ENCODE data around the gene NR2C1. TPM values are rescaled to one million over a fixed set of nuclear protein-coding genes. Genes with fewer than 3 reads are reported as not detected.

The NR2C1 gene
- total RNA-seq, 1 experiment from 2014 or later: 33.7 TPM

GRCh38 chr12:94971923-94972322, 101.5 kb downstream of the NR2C1 start:
- H3K9me3 ChIP-seq (ENCODE audit: control insufficient read depth in 1 of 2, insufficient read depth in 1 of 2, low read depth in 1 of 2, low read length in 2 of 2): no peaks in the 10 kb centered on the region
- CTCF ChIA-PET: interaction anchor here (1.6 kb wide), 1 partner anchor 10 kb away, joined by 4 read pairs; no protein-coding TSS in a partner anchor
- H3K9me2 ChIP-seq (ENCODE audit: insufficient read depth): no peaks in the 10 kb centered on the region
- no peak for ATAC-seq
- H3K27ac ChIP-seq (ENCODE audit: low read depth, low read length): no peak overlapping the region
- POLR2A ChIA-PET: interaction anchor here (1.2 to 1.3 kb wide), 2 partner anchors 10 to 32 kb away, joined by 3 read pairs; partner anchors contain the start of gene NDUFA12
- H3K36me3 ChIP-seq (ENCODE audit: control insufficient read depth in 1 of 2, insufficient read depth in 2 of 2, low read length in 2 of 2): no peaks in the 10 kb centered on the region
- BruUV-seq (replicated peaks): no TSS peak
- peaks cover 16% of the 10 kb centered on the region; the same call in 1 of the 2 replicates for H3K79me2 ChIP-seq (ENCODE audit: insufficient read depth, low read length)
- intact Hi-C loops (cut with micrococcal nuclease): loop anchor here (10.0 kb wide), 1 partner anchor 427 kb away; no protein-coding TSS in a partner anchor
- no peaks in the 10 kb centered on the region for H3K4me1 ChIP-seq (ENCODE audit: control insufficient read depth in 1 of 2, insufficient read depth in 2 of 2, low read length in 2 of 2)
- H3K4me2 ChIP-seq (ENCODE audit: low read length): no peak overlapping the region
- no peak overlapping the region for H2AFZ ChIP-seq (ENCODE audit: low read depth, low read length, poor library complexity, severe bottlenecking)
- H3K27me3 ChIP-seq (ENCODE audit: insufficient read depth, low read length): no peaks in the 10 kb centered on the region
- H4K20me1 ChIP-seq (ENCODE audit: insufficient read depth): peaks cover 7% of the 10 kb centered on the region; the same call in 1 of the 2 replicates
- DNase-seq (ENCODE audit: low read depth, low spot score): no peak
- no peak overlapping the region for H3K4me3 ChIP-seq (replicated peaks in 1 of 2; ENCODE audit: low read depth in 1 of 2, low read length in 2 of 2)
- no peak for TF ChIP-seq POLR2AphosphoS5 (IDR thresholded peaks at IDR 0.05; ENCODE audit: low read depth, low read length)
- TF ChIP-seq CBX3 (IDR thresholded peaks at IDR 0.05; ENCODE audit: low read depth): no peak
- no peak for TF ChIP-seq EZH2 (IDR thresholded peaks at IDR 0.05)
- no peak for TF ChIP-seq CTCF (IDR thresholded peaks at IDR 0.05 in 2 of 3, conservative IDR thresholded peaks at IDR 0.05 in 1 of 3; ENCODE audit: borderline replicate concordance in 1 of 3, insufficient read depth in 1 of 3, low read depth in 2 of 3, low read length in 2 of 3)
- TF ChIP-seq POLR2A (IDR thresholded peaks at IDR 0.05; ENCODE audit: borderline replicate concordance, extremely low read depth, insufficient read depth, insufficient read length): no peak
- TF ChIP-seq SP1 (IDR thresholded peaks at IDR 0.05; ENCODE audit: low read depth): no peak
- TF ChIP-seq ELF1 (IDR thresholded peaks at IDR 0.05; ENCODE audit: borderline replicate concordance, low read depth): no peak
- TF ChIP-seq EGR1 (IDR thresholded peaks at IDR 0.05; ENCODE audit: low read depth): no peak
- TF ChIP-seq, protein P1, sequence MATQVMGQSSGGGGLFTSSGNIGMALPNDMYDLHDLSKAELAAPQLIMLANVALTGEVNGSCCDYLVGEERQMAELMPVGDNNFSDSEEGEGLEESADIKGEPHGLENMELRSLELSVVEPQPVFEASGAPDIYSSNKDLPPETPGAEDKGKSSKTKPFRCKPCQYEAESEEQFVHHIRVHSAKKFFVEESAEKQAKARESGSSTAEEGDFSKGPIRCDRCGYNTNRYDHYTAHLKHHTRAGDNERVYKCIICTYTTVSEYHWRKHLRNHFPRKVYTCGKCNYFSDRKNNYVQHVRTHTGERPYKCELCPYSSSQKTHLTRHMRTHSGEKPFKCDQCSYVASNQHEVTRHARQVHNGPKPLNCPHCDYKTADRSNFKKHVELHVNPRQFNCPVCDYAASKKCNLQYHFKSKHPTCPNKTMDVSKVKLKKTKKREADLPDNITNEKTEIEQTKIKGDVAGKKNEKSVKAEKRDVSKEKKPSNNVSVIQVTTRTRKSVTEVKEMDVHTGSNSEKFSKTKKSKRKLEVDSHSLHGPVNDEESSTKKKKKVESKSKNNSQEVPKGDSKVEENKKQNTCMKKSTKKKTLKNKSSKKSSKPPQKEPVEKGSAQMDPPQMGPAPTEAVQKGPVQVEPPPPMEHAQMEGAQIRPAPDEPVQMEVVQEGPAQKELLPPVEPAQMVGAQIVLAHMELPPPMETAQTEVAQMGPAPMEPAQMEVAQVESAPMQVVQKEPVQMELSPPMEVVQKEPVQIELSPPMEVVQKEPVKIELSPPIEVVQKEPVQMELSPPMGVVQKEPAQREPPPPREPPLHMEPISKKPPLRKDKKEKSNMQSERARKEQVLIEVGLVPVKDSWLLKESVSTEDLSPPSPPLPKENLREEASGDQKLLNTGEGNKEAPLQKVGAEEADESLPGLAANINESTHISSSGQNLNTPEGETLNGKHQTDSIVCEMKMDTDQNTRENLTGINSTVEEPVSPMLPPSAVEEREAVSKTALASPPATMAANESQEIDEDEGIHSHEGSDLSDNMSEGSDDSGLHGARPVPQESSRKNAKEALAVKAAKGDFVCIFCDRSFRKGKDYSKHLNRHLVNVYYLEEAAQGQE (IDR thresholded peaks at IDR 0.05; ENCODE audit: low read depth): no peak
- no peak for TF ChIP-seq JUND (IDR thresholded peaks at IDR 0.05)
- H3K9ac ChIP-seq (ENCODE audit: low read length): no peak overlapping the region
- RAD21 ChIA-PET (ENCODE audit: low non-redundant PET in 1 of 2, low total read pairs in 2 of 2, uncharacterized antibody in 2 of 2, unreplicated experiment in 2 of 2): no interaction called here
